AG08395 (cell line): ENCODE measurements around the gene RAB40B.
"Not testable (repeated sequence)": the region's sequence is repeated elsewhere in the genome, so short reads cannot be mapped to it uniquely, and the experiment has no call there.

Experiments used
- DNase-seq: peaks from one replicate; pipeline ENCODE4 v3.0.0; 2012; ENCODE audit warnings: mixed read lengths, low spot score

RAB40B gene

DNA sequence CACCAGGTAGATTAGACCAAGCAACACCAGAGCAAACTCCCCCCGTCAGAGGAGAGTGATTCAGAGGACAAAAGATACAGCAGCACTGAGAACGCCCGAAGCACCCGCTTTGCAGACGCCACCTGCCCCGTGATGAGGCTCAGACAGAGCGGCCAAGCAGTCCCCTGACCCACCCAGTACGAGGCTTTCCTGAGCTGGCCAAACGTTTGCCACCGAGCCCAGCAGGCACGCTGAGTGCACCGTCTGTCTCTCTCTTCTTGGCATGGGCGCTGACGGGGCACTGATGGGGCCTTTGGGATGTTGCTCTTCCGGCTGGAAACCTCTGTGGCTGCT lies 30.9 kb downstream of the RAB40B start:
- DNase-seq, result no peak

- DNase-seq, result no peak
Measured at GRCh38 chr17:82666931-82667667, 31.4 kb downstream of the RAB40B start.

DNA sequence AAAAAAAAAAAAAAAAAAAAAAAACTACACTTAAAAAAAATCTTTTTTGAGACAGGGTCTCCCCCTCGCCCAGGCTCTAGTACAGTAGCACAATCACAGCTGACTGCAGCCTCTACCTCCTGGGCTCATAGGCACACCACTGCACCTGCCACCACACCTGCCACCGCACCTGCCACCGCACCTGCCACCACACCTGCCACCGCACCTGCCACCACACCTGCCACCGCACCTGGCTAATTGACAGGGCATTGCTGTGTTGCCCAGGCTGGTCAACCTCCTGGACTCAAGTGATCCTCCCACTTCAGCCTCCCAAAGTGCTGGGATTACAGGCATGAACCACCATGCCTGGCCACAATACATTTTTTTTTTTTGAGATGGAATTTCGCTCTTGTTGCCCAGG lies 32.6 kb downstream of the RAB40B start:
- DNase-seq, result no peak

DNA sequence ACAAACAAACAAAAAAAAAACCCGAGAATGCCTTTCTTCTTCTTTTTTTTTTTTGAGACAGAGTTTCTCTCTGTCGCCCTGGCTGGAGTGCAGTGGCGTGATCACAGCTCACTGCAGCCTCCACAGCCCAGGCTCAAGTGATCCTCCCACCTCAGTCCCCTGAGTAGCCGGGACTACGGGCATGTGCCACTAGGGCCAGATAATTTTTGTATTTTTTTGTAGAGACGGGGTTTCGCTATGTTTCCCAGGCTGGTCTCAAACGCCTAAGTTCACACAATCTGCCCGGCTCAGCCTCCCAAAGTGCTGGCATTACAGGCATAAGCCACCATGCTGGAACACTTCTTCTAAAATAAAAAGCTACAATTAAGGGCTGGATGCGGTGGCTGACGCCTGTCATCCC lies 33.3 kb downstream of the RAB40B start:
- no peak for DNase-seq

- no peak for DNase-seq
Measured at GRCh38 chr17:82664701-82665182, 33.8 kb downstream of the RAB40B start.

GRCh38 chr17:82664276-82664575 lies 34.3 kb downstream of the RAB40B start:
- DNase-seq, result no peak

DNA sequence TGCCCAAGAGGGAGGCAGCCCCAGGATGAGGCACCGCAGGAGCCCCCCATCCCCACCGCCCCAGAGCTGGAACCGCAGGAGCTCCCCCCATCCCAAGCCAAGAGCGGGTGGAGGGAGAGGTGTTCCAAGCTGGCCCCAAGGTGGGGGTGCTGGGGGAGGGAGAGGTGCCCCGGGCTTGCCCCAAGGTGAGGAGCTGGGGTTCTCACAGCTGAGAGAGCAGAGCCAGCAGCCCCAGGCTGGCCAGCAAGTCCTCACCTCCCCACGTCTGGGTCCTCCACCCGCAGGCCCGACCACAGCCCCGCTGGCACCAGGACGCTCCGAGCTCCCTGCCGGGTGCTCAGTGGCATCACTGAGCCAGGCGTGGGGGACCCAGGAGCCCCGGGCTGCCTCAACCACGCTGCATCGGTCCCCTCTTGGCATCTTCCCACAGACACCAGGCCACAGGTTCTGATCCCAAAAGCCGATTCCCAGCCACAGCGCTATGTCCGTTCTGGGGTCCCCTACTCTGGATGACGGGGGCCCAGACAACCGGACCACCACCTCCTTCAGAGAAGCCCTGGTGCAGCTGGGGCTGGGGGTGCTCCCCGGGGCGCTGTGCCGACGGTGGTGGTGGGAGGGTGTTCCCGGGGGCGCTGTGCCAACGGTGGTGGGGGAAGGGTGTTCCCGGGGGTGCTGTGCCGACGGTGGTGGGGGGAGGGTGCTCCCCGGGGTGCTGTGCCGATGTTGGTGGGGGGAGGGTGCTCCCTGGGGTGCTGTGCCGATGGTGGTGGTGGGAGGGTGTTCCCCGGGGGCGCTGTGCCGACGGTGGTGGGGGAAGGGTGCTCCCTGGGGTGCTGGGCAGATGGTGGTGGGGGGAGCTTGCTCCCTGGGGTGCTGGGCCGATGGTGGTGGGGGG lies 34.9 kb downstream of the RAB40B start:
- DNase-seq, result no peak

GRCh38 chr17:82662711-82663261 lies 35.7 kb downstream of the RAB40B start:
- DNase-seq, result no peak

- no peak for DNase-seq
Measured at GRCh38 chr17:82661717-82662683, 36.5 kb downstream of the RAB40B start.

DNA sequence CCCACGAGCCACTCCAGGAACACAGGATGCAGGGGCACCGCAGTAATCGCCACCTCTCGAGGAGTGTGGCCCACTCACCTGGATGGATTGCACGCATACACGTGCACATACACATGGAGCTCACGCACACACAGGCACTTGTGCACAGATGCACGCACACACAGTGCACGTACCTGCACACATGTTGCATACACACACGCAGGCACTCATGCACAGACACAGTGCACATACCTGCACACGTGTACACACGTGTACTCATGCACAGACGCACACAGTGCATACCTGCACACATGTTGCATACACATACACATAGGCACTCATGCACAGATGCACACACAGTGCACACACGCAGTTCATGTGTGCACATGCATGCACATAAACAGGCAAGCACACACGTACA lies 38.6 kb downstream of the RAB40B start:
- no peak for DNase-seq

DNA sequence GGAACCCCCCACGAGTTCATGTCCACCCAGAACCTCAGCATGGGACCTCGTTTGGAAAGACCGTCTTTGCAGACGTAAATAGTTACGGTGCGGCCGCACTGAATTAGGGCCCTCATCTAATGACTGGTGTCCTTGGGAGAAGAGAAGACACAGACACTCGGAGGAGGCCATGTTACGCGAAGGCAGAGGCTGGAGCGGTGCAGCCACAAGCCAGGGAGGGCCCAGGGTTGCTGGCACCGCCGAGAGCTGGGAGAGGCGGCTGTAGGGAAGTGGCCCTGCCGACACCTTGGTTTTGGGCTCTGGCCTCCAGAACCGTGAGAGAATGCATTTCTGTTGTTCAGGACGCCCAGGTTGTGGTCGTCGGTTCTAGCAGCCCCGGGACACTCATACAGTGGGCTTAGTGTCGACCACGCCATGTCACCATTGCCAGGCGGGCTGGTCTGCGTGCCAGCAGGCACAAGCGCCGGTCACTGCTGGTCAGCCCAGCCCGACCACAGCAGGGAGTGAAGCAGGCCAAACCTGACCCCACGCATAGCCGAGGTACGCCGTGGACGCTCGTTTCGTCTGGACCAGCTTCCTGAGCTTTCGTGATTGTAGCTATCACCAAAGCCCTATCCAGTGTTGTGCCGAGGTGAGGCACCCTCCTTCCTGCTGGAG lies 39.6 kb downstream of the RAB40B start:
- DNase-seq, result no peak

DNA sequence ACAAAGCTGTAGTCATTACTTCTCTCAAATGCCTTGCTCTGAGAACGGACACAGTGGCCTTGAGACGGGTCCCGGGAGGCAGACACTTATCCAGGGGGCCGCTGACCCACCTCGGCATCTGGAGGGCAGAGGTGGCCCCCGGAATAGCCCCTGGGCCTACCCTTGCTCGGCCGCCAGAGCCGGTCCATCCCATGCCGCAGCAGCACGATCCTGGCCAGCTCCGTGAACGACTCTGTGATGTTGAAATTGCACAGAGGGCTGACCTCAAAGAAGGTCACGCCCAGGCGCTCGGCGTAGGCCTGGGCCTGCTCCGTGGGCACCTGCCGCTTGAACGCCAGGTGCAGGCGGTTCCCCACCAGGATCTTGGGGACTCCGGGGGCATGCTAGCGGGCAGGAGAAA lies 40.2 kb downstream of the RAB40B start:
- DNase-seq, result no peak

- DNase-seq, result no peak
Measured at GRCh38 chr17:82657926-82658325, 40.6 kb downstream of the RAB40B start.

DNA sequence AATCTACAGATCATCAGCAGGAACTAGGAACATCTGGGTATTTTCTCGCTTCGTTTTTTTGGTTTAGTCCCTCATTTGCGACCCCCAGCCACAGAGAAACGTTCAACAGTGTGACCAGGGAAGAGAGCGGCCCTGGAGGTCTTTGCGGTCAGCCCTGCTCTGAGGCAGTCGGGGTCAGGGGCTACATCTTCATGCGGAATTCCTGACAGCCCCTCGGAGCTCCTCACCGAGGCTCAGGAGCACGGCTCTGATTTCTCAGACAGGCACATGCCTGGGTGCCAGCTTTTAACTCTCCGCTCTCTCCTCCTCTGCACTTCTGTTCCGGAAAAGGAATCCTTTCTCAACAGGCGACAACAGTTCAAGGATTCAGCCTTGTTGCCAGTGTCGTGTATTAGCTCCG lies 42.2 kb downstream of the RAB40B start:
- DNase-seq, result no peak

GRCh38 chr17:82655523-82655922 lies 43.0 kb downstream of the RAB40B start:
- no peak for DNase-seq

GRCh38 chr17:82655038-82655479 lies 43.4 kb downstream of the RAB40B start:
- DNase-seq, result no peak

- DNase-seq, result not testable (repeated sequence)
Measured at GRCh38 chr17:82654611-82655010, 43.9 kb downstream of the RAB40B start.

GRCh38 chr17:82653651-82654528 lies 44.6 kb downstream of the RAB40B start:
- DNase-seq, result no peak

GRCh38 chr17:82650723-82651122 lies 47.8 kb downstream of the RAB40B start:
- no peak for DNase-seq

DNA sequence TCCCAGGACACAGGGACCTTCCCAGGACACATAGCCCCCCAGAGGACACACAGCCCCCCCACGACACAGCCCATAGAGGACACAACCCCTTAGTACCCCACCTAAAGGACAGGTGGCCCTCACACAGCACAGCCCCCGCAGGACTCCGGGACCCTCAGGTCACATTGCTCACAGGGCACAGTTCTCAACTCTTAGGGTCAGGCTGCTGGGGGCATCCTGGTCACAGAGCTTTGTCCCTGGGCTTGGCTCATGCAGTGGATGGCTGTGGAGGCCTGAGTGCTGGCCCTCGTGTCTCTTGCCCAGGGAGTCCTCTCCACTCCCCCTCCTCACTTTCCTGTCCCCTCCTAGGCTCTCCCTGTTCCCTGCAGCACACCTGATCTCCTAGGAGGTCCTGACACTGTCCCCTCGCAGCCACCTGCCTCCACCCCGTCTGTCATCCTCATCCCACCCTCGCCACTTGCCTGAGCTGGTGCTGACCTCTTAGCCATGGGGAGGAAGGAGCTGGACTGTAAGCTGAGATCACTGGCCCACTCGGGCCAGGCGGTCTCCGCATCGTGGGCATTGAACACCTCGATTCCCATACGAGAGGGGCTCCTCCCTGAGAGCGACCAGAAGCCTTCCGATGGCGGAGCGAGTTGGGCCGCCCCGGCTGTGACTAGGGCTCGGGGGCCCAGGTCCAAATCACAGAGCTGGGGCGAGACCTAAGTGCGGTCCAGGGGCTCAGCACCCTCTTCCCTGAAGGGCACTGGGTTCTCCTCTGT lies 48.8 kb downstream of the RAB40B start:
- DNase-seq, result no peak
